Measurements from ENCODE around the gene MPIG6B. TPM values are rescaled to one million over a fixed set of nuclear protein-coding genes. Genes with fewer than 3 reads are reported as not detected.

MPIG6B gene
- polyA plus RNA-seq, 1 donor: 0.88 TPM

DNA sequence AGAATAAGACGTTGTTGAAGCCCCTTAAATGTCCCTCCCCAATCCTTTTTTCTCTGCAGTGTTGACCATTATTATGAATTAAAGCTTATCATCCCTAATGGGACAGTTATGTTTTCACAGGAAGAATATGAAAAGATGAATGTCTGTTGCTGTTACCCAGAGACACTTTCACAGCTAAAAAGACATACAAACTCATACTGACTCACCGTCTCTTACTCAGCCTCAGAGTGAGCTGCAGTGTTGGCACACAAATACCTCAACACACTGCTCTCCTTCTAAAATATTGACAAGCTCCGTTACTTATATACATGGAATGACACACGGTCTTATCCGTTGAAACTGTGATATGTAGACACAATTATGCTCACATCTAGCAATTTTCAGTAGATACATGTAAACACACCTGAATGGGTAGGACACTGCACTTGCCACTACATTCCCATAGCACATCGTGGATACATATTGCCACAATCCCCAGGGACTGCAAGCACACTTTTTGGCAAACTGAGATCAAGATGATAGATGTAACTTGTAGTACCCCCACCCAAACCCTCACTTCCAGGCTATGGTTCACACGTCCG, 29.7 kb downstream of the MPIG6B start:
- no peak overlapping the region for H3K4me3 ChIP-seq (ENCODE audit: low read length)
- no CpG with 5 or more reads among the region's 8 CpGs for WGBS (ENCODE audit: insufficient coverage, low lambda C conversion rate)
- no peaks in the 10 kb centered on the region for H3K27me3 ChIP-seq (ENCODE audit: control insufficient read depth, insufficient read depth, low read length)
- H3K9me3 ChIP-seq (ENCODE audit: control insufficient read depth, low read depth, low read length): no peaks in the 10 kb centered on the region
- H3K36me3 ChIP-seq (ENCODE audit: control insufficient read depth, insufficient read depth, low read length): peaks cover 3% of the 10 kb centered on the region
- H3K4me1 ChIP-seq (ENCODE audit: control insufficient read depth, insufficient read depth, low read length): no peaks in the 10 kb centered on the region
- no peak for DNase-seq
- H3K27ac ChIP-seq (ENCODE audit: low read length): no peak overlapping the region

- Histone ChIP-seq H3K4me3 (ENCODE audit: low read length) (no peak overlapping the region), H3K36me3 (ENCODE audit: control insufficient read depth, insufficient read depth, low read length) (peaks cover 32% of the 10 kb centered on the region), H3K4me1 (ENCODE audit: control insufficient read depth, insufficient read depth, low read length) (peaks cover 19% of the 10 kb centered on the region), H3K9me3 (ENCODE audit: control insufficient read depth, low read depth, low read length) (no peaks in the 10 kb centered on the region), H3K27ac (ENCODE audit: low read length) (no peak overlapping the region), H3K27me3 (ENCODE audit: control insufficient read depth, insufficient read depth, low read length) (no peaks in the 10 kb centered on the region)
- DNase-seq: no peak
- WGBS (ENCODE audit: insufficient coverage, low lambda C conversion rate): no CpG with 5 or more reads among the region's 2 CpGs
Observed at GRCh38 chr6:31758281-31758680, 35.1 kb downstream of the MPIG6B start.

DNA sequence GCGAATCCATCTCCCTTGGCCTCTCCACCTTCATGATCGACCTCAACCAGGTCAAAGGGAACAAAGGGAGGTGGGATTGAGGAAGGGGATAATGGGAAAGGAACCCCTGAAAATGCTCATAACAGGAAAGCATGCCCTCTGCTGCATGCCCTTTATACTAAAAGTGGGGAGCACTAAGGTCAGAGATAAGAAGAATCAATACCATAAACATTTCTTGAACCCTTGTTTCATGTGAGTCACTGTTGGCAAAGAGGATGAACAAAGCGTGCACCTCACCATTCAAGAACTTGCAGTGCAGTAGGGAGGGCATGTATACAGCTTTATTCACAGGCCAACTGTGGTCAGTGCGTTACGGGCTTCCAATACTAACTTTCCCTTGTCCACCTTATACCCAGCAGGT, 37.6 kb downstream of the MPIG6B start:
- H3K9me3 ChIP-seq (ENCODE audit: control insufficient read depth, low read depth, low read length): no peaks in the 10 kb centered on the region
- peak in 1 of 2 donors; percentile 76 for DNase-seq
- H3K27ac ChIP-seq (ENCODE audit: low read length): peak overlapping the region; percentile 3
- no peak overlapping the region for H3K4me3 ChIP-seq (ENCODE audit: low read length)
- WGBS (ENCODE audit: insufficient coverage, low lambda C conversion rate): no CpG with 5 or more reads among the region's 5 CpGs
- no peaks in the 10 kb centered on the region for H3K27me3 ChIP-seq (ENCODE audit: control insufficient read depth, insufficient read depth, low read length)
- peaks cover 33% of the 10 kb centered on the region for H3K36me3 ChIP-seq (ENCODE audit: control insufficient read depth, insufficient read depth, low read length)
- peaks cover 37% of the 10 kb centered on the region for H3K4me1 ChIP-seq (ENCODE audit: control insufficient read depth, insufficient read depth, low read length)

DNA sequence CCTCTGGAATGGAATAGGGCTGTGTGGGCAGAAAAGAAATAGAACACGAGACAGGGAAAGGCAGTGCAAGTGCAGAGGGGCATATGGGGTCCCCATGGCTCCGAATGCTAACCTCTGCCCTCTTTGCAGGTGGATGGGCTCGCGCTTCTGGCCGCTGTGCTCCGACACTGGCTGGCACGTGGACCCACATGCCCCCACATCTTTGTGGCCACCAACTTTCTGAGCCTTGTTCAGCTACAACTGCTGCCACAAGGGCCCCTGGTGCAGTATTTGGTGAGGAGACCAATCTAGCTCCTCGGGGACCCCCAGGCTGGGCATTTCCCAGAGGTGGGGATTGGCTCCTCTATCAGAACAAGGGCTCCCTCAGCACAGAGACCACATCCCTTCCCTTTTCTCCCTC, 38.2 kb downstream of the MPIG6B start:
- no peak overlapping the region for H3K4me3 ChIP-seq (ENCODE audit: low read length)
- no peak for DNase-seq
- peaks cover 42% of the 10 kb centered on the region for H3K4me1 ChIP-seq (ENCODE audit: control insufficient read depth, insufficient read depth, low read length)
- H3K27me3 ChIP-seq (ENCODE audit: control insufficient read depth, insufficient read depth, low read length): no peaks in the 10 kb centered on the region
- peaks cover 33% of the 10 kb centered on the region for H3K36me3 ChIP-seq (ENCODE audit: control insufficient read depth, insufficient read depth, low read length)
- H3K27ac ChIP-seq (ENCODE audit: low read length): peak overlapping the region; percentile 3
- no peaks in the 10 kb centered on the region for H3K9me3 ChIP-seq (ENCODE audit: control insufficient read depth, low read depth, low read length)
- WGBS (ENCODE audit: insufficient coverage, low lambda C conversion rate): no CpG with 5 or more reads among the region's 8 CpGs

- DNase-seq: no peak
- Histone ChIP-seq H3K9me3 (ENCODE audit: control insufficient read depth, low read depth, low read length) (no peaks in the 10 kb centered on the region), H3K4me3 (ENCODE audit: low read length) (no peak within 1 kb of the TSS), H3K4me1 (ENCODE audit: control insufficient read depth, insufficient read depth, low read length) (peaks cover 47% of the 10 kb centered on the region), H3K27ac (ENCODE audit: low read length) (peak within 1 kb of the TSS; percentile 3), H3K36me3 (ENCODE audit: control insufficient read depth, insufficient read depth, low read length) (peaks cover 33% of the 10 kb centered on the region), H3K27me3 (ENCODE audit: control insufficient read depth, insufficient read depth, low read length) (no peaks in the 10 kb centered on the region)
- no CpG with 5 or more reads among the region's 4 CpGs for WGBS (ENCODE audit: insufficient coverage, low lambda C conversion rate)
Observed at GRCh38 chr6:31762356-31762755, 39.2 kb downstream of the MPIG6B start, which contains the start of gene SAPCD1. Gene SAPCD1 (plus strand): TSS chr6:31762656. CDS start chr6:31763055, 399 bp downstream.

DNA sequence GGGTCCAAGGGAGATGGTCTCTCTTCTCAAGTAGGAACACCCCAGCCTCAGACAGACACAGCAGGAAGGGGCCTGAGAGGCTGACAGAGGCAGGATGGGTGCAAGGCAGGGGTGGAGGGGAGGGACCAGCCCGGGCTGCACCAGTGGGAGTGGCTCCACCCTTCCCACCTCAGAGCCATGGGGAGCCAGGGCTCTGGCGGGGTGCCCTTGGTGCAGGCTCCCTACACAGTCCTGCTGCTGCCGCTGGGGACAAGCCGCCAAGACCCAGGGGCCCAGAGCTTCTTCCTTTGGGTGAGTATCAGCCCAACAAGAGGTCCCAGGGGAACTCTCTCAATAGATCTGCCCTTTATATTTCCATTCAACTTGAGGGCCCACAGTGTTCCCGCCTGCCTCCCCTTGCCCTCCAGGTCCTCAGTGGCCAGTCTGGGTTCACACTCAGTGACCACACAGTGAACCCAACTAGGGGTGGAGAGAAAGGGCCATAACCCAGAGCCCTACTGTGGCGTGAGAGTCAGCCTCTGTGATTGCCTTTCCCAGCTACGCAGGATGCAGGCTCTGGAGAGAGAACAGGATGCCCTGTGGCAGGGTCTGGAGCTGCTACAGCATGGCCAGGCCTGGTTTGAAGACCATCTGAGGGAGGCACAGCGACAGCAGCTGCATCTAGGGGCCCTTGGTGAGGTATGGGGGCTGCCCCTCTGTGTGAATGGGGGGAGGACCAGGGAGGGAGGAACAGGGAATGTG, 39.9 kb downstream of the MPIG6B start:
- Histone ChIP-seq H3K4me3 (ENCODE audit: low read length) (no peak overlapping the region), H3K9me3 (ENCODE audit: control insufficient read depth, low read depth, low read length) (no peaks in the 10 kb centered on the region), H3K4me1 (ENCODE audit: control insufficient read depth, insufficient read depth, low read length) (peaks cover 47% of the 10 kb centered on the region), H3K36me3 (ENCODE audit: control insufficient read depth, insufficient read depth, low read length) (peaks cover 33% of the 10 kb centered on the region), H3K27me3 (ENCODE audit: control insufficient read depth, insufficient read depth, low read length) (no peaks in the 10 kb centered on the region), H3K27ac (ENCODE audit: low read length) (no peak overlapping the region)
- no peak for DNase-seq
- no CpG with 5 or more reads among the region's 8 CpGs for WGBS (ENCODE audit: insufficient coverage, low lambda C conversion rate)

DNA sequence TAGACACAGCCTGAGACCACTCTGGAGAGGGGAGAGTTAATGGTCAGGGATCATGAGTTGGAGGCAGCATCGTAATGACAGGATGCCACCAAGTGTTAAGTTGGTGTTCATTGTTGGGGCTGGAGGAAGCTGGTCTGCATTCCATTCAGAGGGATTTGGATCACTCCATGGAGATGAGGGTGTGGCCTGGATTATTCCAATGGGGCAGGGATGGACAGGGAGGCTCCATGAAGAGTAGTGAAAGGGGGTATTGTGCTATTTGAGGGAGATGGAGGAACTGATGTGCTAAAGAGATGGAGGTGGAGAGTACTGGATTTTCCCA, 40.4 kb downstream of the MPIG6B start:
- no CpG with 5 or more reads among the region's 1 CpG for WGBS (ENCODE audit: insufficient coverage, low lambda C conversion rate)
- peak in 1 of 2 donors; percentile 56 for DNase-seq
- Histone ChIP-seq H3K36me3 (ENCODE audit: control insufficient read depth, insufficient read depth, low read length) (peaks cover 33% of the 10 kb centered on the region), H3K4me1 (ENCODE audit: control insufficient read depth, insufficient read depth, low read length) (peaks cover 47% of the 10 kb centered on the region), H3K4me3 (ENCODE audit: low read length) (no peak overlapping the region), H3K27ac (ENCODE audit: low read length) (no peak overlapping the region), H3K9me3 (ENCODE audit: control insufficient read depth, low read depth, low read length) (no peaks in the 10 kb centered on the region), H3K27me3 (ENCODE audit: control insufficient read depth, insufficient read depth, low read length) (no peaks in the 10 kb centered on the region)

DNA sequence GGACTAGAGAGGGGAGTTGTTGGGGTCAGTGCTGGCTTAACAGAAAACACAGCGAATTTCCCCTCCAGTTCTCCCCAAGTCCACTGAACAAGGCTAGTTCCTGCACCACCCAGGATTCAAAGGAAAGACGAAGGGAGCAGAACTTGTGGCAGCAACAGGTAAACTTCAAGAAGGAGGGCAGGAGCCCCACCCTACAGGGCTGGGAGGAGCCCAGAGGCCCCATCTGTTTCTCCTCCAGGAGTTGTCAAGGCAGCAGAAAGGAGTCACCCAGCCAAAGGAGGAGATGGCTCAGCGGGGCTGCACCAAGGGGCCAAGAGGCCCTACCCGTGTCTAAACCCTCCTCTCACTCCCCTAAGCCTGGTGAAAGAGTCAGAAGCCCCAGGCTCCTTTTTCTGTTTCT, 41.0 kb downstream of the MPIG6B start:
- DNase-seq: no peak
- H3K4me3 ChIP-seq (ENCODE audit: low read length): no peak overlapping the region
- WGBS (ENCODE audit: insufficient coverage, low lambda C conversion rate): no CpG with 5 or more reads among the region's 4 CpGs
- no peaks in the 10 kb centered on the region for H3K9me3 ChIP-seq (ENCODE audit: control insufficient read depth, low read depth, low read length)
- H3K36me3 ChIP-seq (ENCODE audit: control insufficient read depth, insufficient read depth, low read length): peaks cover 31% of the 10 kb centered on the region
- peaks cover 47% of the 10 kb centered on the region for H3K4me1 ChIP-seq (ENCODE audit: control insufficient read depth, insufficient read depth, low read length)
- H3K27me3 ChIP-seq (ENCODE audit: control insufficient read depth, insufficient read depth, low read length): no peaks in the 10 kb centered on the region
- no peak overlapping the region for H3K27ac ChIP-seq (ENCODE audit: low read length)

GRCh38 chr6:31765559-31765909, 42.4 kb downstream of the MPIG6B start:
- no peak for DNase-seq
- WGBS (ENCODE audit: insufficient coverage, low lambda C conversion rate): no CpG with 5 or more reads among the region's 9 CpGs
- Histone ChIP-seq H3K27me3 (ENCODE audit: control insufficient read depth, insufficient read depth, low read length) (no peaks in the 10 kb centered on the region), H3K4me3 (ENCODE audit: low read length) (peak overlapping the region; percentile 49), H3K9me3 (ENCODE audit: control insufficient read depth, low read depth, low read length) (no peaks in the 10 kb centered on the region), H3K36me3 (ENCODE audit: control insufficient read depth, insufficient read depth, low read length) (peaks cover 20% of the 10 kb centered on the region), H3K27ac (ENCODE audit: low read length) (peak overlapping the region; percentile 19), H3K4me1 (ENCODE audit: control insufficient read depth, insufficient read depth, low read length) (peaks cover 41% of the 10 kb centered on the region)

DNA sequence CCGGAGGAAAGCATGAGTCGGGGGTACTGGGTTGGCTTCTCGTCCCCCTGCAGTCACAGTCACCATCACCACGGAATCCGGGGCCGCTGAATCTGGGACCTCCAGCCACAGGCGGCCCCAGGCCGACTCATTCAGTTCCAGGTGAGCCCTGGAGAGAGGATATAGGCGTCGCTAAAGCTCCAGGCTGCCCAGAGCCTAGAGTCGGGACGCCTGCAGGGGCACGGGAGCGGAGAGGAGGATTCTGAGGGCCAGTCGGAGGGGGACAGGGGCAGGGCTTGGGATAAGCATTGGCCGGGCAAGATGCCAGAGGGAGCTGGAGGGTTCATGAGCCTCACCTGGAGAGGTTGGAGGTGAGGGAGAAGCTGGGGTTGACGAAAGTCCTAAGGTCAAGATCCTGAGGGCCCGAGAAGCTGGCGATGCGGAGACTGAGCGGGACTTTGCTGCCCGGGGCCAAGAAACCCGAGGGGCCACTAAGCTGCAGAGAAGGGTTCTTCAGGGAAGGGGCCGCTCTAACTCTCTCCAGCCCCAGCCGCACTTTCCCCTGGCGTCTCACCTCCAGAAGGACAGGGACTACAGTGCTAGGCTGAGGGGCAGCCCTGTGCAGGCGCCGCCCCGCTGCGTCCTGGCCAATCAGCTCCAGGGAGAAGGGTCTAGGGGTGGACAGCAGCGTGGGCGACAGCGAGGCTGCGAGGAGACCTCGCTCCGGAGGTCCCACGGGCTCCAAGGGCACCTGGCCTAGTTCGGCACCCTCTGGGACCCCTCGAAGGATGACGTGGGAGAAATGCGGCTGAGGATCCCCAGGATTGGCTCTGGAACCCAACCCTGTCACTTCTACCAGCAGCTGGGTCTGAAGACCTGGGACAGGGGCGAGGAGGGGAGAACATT, 43.0 kb downstream of the MPIG6B start:
- peak in 1 of 2 donors; percentile 78 for DNase-seq
- Histone ChIP-seq H3K4me1 (ENCODE audit: control insufficient read depth, insufficient read depth, low read length) (peaks cover 36% of the 10 kb centered on the region), H3K36me3 (ENCODE audit: control insufficient read depth, insufficient read depth, low read length) (peaks cover 19% of the 10 kb centered on the region), H3K27ac (ENCODE audit: low read length) (peak overlapping the region; percentile 19), H3K4me3 (ENCODE audit: low read length) (peak overlapping the region; percentile 49), H3K9me3 (ENCODE audit: control insufficient read depth, low read depth, low read length) (no peaks in the 10 kb centered on the region), H3K27me3 (ENCODE audit: control insufficient read depth, insufficient read depth, low read length) (no peaks in the 10 kb centered on the region)
- WGBS (ENCODE audit: insufficient coverage, low lambda C conversion rate): 19% methylated on average over 3 of the region's 42 CpGs
